SK-N-SH treated with all-trans-retinoic acid at 6 μM for 48 hours (cell line): ENCODE results near the gene RTN4R.

Experiments
- ATAC-seq: fragments of 200-7000 bp; cut with Tn5 transposase; 3 replicates; pipeline ENCODE4 v1.9.1; 2020; ENCODE audit warnings: mild to moderate bottlenecking, moderate library complexity
- ARNTL ChIP-seq: fragments of 450-650 bp; formaldehyde crosslinking; IDR thresholded peaks from 2 replicates; pipeline ENCODE4 v1.5.0; 2020; ENCODE audit warnings: low read depth, mild to moderate bottlenecking, moderate library complexity, borderline replicate concordance
- BACH2 ChIP-seq: fragments of 250-450 bp; sonication (Bioruptor Pico); IDR thresholded peaks from 2 replicates; pipeline ENCODE4 v1.9.0; 2021; ENCODE audit warnings: mild to moderate bottlenecking, borderline replicate concordance
- CREB5 ChIP-seq: fragments of 250-450 bp; sonication (Bioruptor Pico); IDR thresholded peaks from 2 replicates; pipeline ENCODE4 v1.5.1; 2020; ENCODE audit warnings: low read depth, mild to moderate bottlenecking, moderate library complexity
- CSDC2 ChIP-seq: fragments of 250-450 bp; sonication (Bioruptor Pico); IDR thresholded peaks from 2 replicates; pipeline ENCODE4 v1.5.0; 2020; ENCODE audit warnings: mild to moderate bottlenecking, moderate library complexity
- ESRRG ChIP-seq: fragments of 250-450 bp; sonication (Bioruptor Pico); IDR thresholded peaks from 2 replicates; pipeline ENCODE4 v1.6.1; 2021; ENCODE audit warnings: mild to moderate bottlenecking
- GLIS3 ChIP-seq: fragments of 250-450 bp; sonication (Bioruptor Pico); IDR thresholded peaks from 2 replicates; pipeline ENCODE4 v1.5.0; 2020; ENCODE audit warnings: mild to moderate bottlenecking, moderate library complexity
- ISL1 ChIP-seq: fragments of 250-450 bp; sonication (Bioruptor Pico); IDR thresholded peaks from 2 replicates; pipeline ENCODE4 v2.1.2; 2022; ENCODE audit warnings: mild to moderate bottlenecking, moderate library complexity
- OSR1 ChIP-seq: fragments of 250-450 bp; sonication (Bioruptor Pico); IDR thresholded peaks from 2 replicates; pipeline ENCODE4 v1.8.0; 2022; ENCODE audit warnings: moderate library complexity, mild to moderate bottlenecking, inconsistent platforms
- PPARA ChIP-seq: fragments of 250-450 bp; sonication (Bioruptor Pico); IDR thresholded peaks from 2 replicates; pipeline ENCODE4 v1.5.0; 2020; ENCODE audit warnings: mild to moderate bottlenecking, borderline replicate concordance
- RARB ChIP-seq: fragments of 250-450 bp; sonication (Bioruptor Pico); IDR thresholded peaks from 2 replicates; pipeline ENCODE4 v1.8.0; 2021; ENCODE audit warnings: mild to moderate bottlenecking, moderate library complexity
- TCF4 ChIP-seq: fragments of 250-450 bp; sonication (Bioruptor Pico); IDR thresholded peaks from 2 replicates; pipeline ENCODE4 v1.8.0; 2021; ENCODE audit warnings: mild to moderate bottlenecking, moderate library complexity, borderline replicate concordance
- TOX ChIP-seq: fragments of 250-450 bp; sonication (Bioruptor Pico); IDR thresholded peaks from 2 replicates; pipeline ENCODE4 v1.8.0; 2021; ENCODE audit warnings: mild to moderate bottlenecking, moderate library complexity, borderline replicate concordance
- TSHZ2 ChIP-seq: fragments of 250-450 bp; sonication (Bioruptor Pico); IDR thresholded peaks from 2 replicates; pipeline ENCODE4 v1.5.0; 2020; ENCODE audit warnings: mild to moderate bottlenecking, moderate library complexity
- ZC3H10 ChIP-seq: fragments of 250-450 bp; sonication (Bioruptor Pico); IDR thresholded peaks from 2 replicates; pipeline ENCODE4 v1.5.1; 2021; ENCODE audit warnings: mild to moderate bottlenecking, moderate library complexity
- ZFP3 ChIP-seq: fragments of 250-450 bp; sonication (Bioruptor Pico); IDR thresholded peaks from 2 replicates; pipeline ENCODE4 v1.5.0; 2020; ENCODE audit warnings: mild to moderate bottlenecking, moderate library complexity
- ZNF565 ChIP-seq: fragments of 450-650 bp; formaldehyde crosslinking; conservative IDR thresholded peaks from 2 replicates; pipeline ENCODE4 v1.5.0; 2020; ENCODE audit warnings: low read depth, mild to moderate bottlenecking, moderate library complexity
- ZNF70 ChIP-seq: fragments of 450-650 bp; formaldehyde crosslinking; IDR thresholded peaks from 2 replicates; pipeline ENCODE4 v1.5.0; 2020; ENCODE audit warnings: mild to moderate bottlenecking, moderate library complexity
- ZNF8 ChIP-seq: fragments of 450-650 bp; formaldehyde crosslinking; IDR thresholded peaks from 2 replicates; pipeline ENCODE4 v1.5.0; 2020; ENCODE audit warnings: mild to moderate bottlenecking, moderate library complexity
- TF ChIP-seq, protein P1 (sequence below): fragments of 250-450 bp; sonication (Bioruptor Pico); IDR thresholded peaks from 2 replicates; pipeline ENCODE4 v1.8.0; 2020; ENCODE audit warnings: mild to moderate bottlenecking, moderate library complexity, borderline replicate concordance
- TF ChIP-seq, protein P2 (sequence below): fragments of 250-450 bp; sonication (Bioruptor Pico); IDR thresholded peaks from 2 replicates; pipeline ENCODE4 v1.8.0; 2021; ENCODE audit warnings: low read depth, mild to moderate bottlenecking, moderate library complexity, borderline replicate concordance
- TF ChIP-seq, protein P3 (sequence below): fragments of 250-450 bp; sonication (Bioruptor Pico); IDR thresholded peaks from 2 replicates; pipeline ENCODE4 v1.5.1; 2021; ENCODE audit warnings: mild to moderate bottlenecking, moderate library complexity

Gene RTN4R

DNA sequence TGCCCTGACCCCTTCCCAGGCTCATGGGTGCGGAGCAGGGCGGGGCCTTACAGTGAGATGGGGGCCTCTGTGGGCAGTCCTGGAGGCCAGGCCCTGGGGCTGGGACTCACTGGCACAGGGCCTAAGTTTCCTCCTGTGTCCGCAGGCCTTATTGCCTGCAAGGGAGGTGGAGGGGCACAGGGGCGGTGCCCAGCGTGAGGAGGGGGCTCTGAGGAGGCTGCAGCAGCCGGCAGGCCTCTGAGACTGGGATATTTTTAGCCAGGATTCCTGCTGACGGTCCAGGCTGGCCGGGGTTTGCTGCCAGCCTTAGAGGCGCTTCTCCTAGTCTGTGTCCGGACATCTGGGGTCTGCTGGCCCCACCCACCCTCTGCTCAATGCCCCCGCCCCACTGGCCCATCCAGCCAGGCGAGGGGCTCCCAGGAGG lies 5.7 kb upstream of the RTN4R start:
- ATAC-seq = no peak

GRCh38 chr22:20272700-20273099 lies 4.6 kb upstream of the RTN4R start:
- TF ChIP-seq PPARA (CRISPR knock-in tag) = no peak
- no peak for TF ChIP-seq CREB5 (CRISPR knock-in tag)
- TF ChIP-seq GLIS3 (CRISPR knock-in tag) = no peak
- TF ChIP-seq RARB (CRISPR knock-in tag) = no peak
- no peak for ATAC-seq

More for the DNA sequence above, 5.7 kb upstream of the RTN4R start:
- TF ChIP-seq ESRRG (CRISPR knock-in tag) (no peak), ZNF70 (CRISPR knock-in tag) (no peak), ISL1 (no peak), PPARA (CRISPR knock-in tag) (no peak), CSDC2 (CRISPR knock-in tag) (no peak), GLIS3 (CRISPR knock-in tag) (no peak), TCF4 (CRISPR knock-in tag) (no peak), ZNF8 (CRISPR knock-in tag) (no peak), ARNTL (CRISPR knock-in tag) (no peak), ZFP3 (CRISPR knock-in tag) (no peak), CREB5 (CRISPR knock-in tag) (no peak), RARB (CRISPR knock-in tag) (no peak), TSHZ2 (CRISPR knock-in tag) (no peak), ZNF565 (CRISPR knock-in tag) (no peak), ZC3H10 (CRISPR knock-in tag) (no peak)
- TF ChIP-seq, protein P1, sequence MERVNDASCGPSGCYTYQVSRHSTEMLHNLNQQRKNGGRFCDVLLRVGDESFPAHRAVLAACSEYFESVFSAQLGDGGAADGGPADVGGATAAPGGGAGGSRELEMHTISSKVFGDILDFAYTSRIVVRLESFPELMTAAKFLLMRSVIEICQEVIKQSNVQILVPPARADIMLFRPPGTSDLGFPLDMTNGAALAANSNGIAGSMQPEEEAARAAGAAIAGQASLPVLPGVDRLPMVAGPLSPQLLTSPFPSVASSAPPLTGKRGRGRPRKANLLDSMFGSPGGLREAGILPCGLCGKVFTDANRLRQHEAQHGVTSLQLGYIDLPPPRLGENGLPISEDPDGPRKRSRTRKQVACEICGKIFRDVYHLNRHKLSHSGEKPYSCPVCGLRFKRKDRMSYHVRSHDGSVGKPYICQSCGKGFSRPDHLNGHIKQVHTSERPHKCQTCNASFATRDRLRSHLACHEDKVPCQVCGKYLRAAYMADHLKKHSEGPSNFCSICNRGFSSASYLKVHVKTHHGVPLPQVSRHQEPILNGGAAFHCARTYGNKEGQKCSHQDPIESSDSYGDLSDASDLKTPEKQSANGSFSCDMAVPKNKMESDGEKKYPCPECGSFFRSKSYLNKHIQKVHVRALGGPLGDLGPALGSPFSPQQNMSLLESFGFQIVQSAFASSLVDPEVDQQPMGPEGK (CRISPR knock-in tag) = no peak
- TF ChIP-seq, protein P2, sequence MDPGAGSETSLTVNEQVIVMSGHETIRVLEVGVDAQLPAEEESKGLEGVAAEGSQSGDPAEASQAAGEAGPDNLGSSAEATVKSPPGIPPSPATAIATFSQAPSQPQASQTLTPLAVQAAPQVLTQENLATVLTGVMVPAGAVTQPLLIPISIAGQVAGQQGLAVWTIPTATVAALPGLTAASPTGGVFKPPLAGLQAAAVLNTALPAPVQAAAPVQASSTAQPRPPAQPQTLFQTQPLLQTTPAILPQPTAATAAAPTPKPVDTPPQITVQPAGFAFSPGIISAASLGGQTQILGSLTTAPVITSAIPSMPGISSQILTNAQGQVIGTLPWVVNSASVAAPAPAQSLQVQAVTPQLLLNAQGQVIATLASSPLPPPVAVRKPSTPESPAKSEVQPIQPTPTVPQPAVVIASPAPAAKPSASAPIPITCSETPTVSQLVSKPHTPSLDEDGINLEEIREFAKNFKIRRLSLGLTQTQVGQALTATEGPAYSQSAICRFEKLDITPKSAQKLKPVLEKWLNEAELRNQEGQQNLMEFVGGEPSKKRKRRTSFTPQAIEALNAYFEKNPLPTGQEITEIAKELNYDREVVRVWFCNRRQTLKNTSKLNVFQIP (CRISPR knock-in tag) = no peak
- TF ChIP-seq, protein P3, sequence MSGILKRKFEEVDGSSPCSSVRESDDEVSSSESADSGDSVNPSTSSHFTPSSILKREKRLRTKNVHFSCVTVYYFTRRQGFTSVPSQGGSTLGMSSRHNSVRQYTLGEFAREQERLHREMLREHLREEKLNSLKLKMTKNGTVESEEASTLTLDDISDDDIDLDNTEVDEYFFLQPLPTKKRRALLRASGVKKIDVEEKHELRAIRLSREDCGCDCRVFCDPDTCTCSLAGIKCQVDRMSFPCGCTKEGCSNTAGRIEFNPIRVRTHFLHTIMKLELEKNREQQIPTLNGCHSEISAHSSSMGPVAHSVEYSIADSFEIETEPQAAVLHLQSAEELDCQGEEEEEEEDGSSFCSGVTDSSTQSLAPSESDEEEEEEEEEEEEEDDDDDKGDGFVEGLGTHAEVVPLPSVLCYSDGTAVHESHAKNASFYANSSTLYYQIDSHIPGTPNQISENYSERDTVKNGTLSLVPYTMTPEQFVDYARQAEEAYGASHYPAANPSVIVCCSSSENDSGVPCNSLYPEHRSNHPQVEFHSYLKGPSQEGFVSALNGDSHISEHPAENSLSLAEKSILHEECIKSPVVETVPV (CRISPR knock-in tag) = no peak
- TF ChIP-seq, all 23 proteins: peak for 0

DNA sequence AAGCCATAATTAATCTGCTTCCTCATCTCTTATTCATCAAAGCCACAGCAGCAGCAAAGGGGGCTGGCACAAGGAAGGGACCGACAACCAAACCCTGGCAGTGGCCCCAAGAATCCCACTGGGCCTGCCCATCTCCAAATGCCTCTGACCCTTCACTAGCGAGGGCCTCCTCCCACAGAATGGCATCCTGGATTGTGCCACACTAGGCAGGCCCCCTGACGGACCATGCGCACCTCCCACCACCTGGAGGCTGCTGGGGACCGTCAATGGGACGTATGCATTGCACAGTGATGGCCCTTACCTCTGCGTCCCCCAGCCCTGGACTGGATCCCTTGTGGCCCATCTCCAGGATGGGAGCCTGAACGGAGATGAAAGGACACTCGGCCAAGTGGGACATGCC lies 4.1 kb upstream of the RTN4R start:
- ATAC-seq = no peak
- TF ChIP-seq RARB (CRISPR knock-in tag) (no peak), TOX (no peak), TCF4 (CRISPR knock-in tag) (no peak), TSHZ2 (CRISPR knock-in tag) (no peak), ARNTL (CRISPR knock-in tag) (no peak), ZNF70 (CRISPR knock-in tag) (no peak), CSDC2 (CRISPR knock-in tag) (no peak), ISL1 (no peak), BACH2 (CRISPR knock-in tag) (no peak), ZFP3 (CRISPR knock-in tag) (no peak), GLIS3 (CRISPR knock-in tag) (no peak), OSR1 (CRISPR knock-in tag) (no peak), ZC3H10 (CRISPR knock-in tag) (no peak)
- TF ChIP-seq, protein P2 (CRISPR knock-in tag) = no peak
